GM12801 (cell line): Measurements from ENCODE around the gene FGFBP3.

Experiments used
- TF ChIP-seq, protein P1 (sequence below): IDR thresholded peaks from one replicate; pipeline ENCODE4 v1.5.1; 2011; ENCODE audit warnings: control low read depth; ENCODE audit not compliant: insufficient read length; ENCODE audit errors: extremely low read depth

Gene FGFBP3

DNA sequence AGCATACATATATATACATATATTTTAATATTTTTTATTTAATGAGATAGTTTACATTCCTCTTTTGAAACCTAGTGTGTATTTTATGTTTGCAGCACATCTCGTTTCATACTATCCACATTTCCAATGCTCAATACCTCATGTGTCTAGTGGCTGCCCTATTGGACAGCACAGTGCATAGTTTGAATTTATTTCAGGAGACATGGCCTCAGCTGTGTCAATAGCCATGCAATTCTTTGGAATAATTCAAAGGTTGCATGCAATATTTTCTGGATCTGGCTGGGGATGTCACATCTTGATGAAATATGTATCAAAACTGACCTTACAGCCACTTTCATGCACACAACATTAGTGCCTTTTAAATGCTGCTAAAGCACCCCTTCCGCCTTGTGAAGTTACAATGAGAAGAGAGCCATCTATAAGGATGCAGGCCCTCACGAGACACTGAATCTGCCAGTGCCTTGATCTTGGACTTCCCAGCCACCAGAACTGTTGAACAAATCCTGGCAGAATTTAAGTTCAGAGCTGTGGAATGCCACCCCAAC, 13.0 kb downstream of the FGFBP3 start:
- TF ChIP-seq, protein P1, sequence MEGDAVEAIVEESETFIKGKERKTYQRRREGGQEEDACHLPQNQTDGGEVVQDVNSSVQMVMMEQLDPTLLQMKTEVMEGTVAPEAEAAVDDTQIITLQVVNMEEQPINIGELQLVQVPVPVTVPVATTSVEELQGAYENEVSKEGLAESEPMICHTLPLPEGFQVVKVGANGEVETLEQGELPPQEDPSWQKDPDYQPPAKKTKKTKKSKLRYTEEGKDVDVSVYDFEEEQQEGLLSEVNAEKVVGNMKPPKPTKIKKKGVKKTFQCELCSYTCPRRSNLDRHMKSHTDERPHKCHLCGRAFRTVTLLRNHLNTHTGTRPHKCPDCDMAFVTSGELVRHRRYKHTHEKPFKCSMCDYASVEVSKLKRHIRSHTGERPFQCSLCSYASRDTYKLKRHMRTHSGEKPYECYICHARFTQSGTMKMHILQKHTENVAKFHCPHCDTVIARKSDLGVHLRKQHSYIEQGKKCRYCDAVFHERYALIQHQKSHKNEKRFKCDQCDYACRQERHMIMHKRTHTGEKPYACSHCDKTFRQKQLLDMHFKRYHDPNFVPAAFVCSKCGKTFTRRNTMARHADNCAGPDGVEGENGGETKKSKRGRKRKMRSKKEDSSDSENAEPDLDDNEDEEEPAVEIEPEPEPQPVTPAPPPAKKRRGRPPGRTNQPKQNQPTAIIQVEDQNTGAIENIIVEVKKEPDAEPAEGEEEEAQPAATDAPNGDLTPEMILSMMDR, result no peak

DNA sequence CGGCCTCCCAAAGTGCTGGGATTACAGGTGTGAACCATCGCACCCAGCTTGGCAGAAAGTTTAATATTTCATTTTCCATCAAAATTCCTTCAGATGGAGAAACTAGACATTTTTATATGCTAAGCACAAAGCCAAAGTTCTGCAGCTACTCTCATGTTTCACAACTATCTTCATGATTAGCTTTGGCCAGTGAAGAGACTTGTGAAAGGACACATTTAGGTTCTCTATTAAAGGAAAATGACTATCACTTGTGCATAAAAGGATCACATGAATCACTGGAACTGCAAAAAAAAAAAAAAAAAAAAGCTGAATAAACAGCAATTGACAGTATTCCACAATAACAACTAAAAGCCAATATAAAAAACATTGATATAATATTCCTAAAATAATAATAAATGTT, 16.2 kb downstream of the FGFBP3 start:
- TF ChIP-seq, protein P1, result no peak

- TF ChIP-seq, protein P1, result no peak
Observed at GRCh38 chr10:91891125-91892001, 17.9 kb downstream of the FGFBP3 start.

DNA sequence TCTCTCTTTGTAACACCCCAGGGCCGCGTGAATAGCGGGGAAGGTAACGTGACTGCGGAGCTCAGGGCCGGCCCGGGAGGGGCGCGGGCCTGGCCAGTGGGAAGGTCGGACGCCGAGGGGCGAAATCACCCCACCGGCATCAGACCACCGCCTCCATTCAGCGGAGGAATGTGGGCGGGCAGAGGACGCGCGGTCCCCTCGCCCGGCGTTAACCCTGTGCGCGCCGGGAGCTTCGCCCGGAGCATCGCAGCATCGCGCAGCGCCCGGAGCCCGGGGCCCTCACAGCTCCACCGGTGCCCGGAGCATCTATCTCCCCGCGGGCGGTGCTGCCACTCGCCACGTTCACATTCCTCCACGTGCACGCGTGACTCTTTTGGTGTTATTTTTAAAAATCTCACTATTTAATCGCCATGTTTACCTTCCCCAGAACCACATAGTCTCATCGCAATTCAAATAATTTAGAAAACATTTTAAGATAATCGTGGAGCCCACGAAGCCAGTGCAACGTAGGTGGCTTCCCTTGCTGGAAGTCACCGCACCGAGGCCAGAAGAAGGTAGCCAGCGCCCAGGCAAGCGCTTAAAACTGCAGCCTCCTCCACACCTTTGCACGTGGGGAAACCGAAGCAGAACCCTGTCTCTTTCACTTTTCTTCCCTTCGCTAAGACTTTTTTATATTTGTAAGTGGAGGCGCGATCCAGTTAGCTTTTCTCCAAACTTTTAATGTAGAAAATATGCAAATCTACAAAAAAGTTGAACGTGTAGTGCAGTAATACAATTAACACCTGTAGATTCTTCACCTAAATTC, 21.8 kb downstream of the FGFBP3 start:
- TF ChIP-seq, protein P1, result no peak

DNA sequence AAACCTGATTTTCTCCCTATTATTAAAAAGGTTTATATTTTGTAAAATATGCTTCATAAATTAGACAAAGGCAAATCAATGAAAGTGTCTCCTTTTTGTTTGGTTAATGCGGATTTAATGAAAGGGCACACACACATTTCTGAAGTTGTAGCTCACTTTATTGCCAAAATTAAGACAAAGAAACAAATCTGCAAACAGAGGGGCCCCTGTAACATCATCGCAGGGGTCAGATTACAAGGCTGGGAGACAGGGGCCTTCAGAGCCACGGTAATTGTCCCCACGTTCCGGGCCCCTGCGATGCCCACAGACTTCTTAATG, 22.4 kb downstream of the FGFBP3 start:
- TF ChIP-seq, protein P1, result no peak

- TF ChIP-seq, protein P1, result no peak
Observed at GRCh38 chr10:91885362-91886079, 23.8 kb downstream of the FGFBP3 start.

DNA sequence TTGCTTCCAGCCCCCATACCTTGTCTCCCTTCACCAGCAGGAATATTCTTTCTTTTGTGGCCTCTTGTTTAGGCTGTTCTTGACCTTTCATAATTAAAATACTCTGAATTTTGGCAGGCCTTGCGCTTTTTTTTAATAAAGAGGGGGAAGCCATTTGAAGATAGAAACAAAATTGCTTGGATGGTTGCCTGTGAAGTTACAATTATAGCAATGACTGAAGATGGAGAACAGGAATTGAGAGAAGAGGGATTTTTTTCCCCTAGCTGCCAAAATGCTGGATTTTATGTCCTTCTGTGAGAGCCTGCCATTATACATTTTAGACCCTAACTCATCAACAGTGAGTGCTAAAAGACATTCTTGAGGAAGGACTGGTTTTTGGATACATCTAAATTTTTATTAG, 24.8 kb downstream of the FGFBP3 start:
- TF ChIP-seq, protein P1, result no peak
